D721Med (cell line): ENCODE results near the gene CLIP1.

Experiments
- DNase-seq: peaks from one replicate; pipeline ENCODE4 v3.0.0; 2011; ENCODE audit warnings: low spot score; ENCODE audit not compliant: insufficient read length
- FAIRE-seq: peaks from 2 replicates; lab custom pipeline; 2011; peaks lifted over from hg19 to GRCh38; lab: Jason Lieb, UNC
- CTCF ChIP-seq: IDR thresholded peaks from 2 replicates; pipeline ENCODE4 v1.5.1; 2012; ENCODE audit warnings: mild to moderate bottlenecking, control low read depth; ENCODE audit not compliant: insufficient read depth; ENCODE audit errors: missing control alignments

The CLIP1 gene

DNA sequence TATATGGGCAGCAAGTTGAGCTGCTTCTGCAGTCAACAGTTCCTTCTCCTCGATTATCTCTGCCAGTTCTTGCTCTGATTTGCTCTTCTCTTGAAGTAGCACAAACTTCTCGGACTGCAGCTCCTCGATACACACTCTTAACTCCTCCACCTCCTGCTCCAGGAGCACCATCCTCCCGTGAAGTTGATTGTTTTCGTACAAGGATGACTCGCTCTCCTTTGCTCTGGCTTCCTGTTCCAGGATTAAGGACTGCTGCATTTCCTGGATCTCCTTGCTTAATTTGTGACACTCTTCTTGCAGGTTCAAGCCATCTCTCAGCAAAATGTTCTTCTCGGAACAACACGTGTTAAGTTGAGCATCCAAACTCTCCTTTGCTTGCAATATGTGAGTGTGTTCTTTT lies 100.0 kb downstream of the CLIP1 start:
- no peak for FAIRE-seq
- TF ChIP-seq CTCF = no peak
- DNase-seq = no peak

DNA sequence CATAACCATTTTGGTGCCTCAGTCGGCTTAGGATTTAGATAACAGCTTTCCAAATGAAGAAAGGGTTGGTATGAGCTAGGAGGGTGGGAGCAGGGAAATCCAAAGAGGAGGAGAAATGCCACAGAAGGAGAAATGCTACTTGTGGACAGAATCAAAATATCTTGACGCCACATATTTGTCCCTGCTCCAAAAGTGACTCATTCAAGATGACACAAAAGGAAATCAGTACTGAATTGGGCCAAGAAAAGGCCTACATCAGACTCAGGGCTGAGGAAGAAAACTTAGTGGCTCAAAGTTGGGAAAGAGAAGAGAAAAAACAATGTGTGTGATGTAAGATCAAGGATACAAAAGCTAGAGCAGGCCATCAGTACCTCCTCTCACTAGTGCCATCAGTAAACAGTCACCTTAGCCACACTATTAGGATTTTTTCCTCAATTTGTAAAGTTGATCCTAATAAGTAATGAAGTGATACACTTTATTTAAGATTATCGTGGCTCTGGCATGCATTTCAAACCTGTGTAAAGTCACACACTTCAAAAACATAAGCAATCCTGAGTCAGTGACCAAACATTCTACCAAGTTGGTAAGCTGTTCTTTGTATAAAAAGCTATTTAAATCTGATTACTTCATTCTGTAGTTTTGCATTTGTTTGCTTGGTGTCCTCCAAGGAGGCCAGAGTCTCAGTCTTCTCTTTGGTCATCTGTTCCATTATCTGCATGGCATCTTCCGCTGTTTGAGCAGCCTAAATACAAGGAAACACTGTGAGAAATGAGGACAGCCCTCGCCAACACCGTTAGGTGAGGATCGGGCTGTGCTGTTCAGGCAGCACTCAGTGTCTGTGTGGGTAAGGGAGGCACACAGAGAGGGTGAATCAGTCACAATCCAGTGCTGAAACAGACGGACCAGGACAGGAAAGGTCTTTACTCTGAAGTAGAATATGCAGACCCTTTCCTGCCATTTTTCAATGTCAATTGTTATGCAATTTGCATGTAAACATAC lies 103.6 kb downstream of the CLIP1 start:
- no peak for TF ChIP-seq CTCF
- FAIRE-seq = no peak
- no peak for DNase-seq

DNA sequence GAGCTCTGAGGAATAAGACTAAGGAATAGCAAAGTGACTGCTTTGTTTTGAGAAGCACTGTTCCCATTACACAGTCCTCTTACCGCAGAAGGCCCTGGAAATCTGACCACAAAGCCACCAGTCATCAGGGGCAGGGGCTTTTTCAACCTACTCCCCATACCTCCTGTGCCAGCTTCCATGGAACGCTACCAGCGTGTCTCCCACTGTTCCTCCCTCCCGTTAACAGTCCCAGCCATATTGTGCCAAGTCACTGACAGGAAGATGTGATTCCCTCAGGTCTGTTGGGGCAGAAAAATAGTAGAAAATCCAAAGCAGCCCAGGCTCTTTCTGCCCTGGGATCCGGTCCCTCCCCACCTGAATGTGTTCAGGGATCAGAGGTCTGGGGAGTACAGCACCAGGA lies 109.5 kb downstream of the CLIP1 start:
- no peak for FAIRE-seq
- DNase-seq = no peak
- TF ChIP-seq CTCF = no peak

- DNase-seq = no peak
- no peak for TF ChIP-seq CTCF
- FAIRE-seq = no peak
Measured at GRCh38 chr12:122311696-122312095, 110.8 kb downstream of the CLIP1 start.

DNA sequence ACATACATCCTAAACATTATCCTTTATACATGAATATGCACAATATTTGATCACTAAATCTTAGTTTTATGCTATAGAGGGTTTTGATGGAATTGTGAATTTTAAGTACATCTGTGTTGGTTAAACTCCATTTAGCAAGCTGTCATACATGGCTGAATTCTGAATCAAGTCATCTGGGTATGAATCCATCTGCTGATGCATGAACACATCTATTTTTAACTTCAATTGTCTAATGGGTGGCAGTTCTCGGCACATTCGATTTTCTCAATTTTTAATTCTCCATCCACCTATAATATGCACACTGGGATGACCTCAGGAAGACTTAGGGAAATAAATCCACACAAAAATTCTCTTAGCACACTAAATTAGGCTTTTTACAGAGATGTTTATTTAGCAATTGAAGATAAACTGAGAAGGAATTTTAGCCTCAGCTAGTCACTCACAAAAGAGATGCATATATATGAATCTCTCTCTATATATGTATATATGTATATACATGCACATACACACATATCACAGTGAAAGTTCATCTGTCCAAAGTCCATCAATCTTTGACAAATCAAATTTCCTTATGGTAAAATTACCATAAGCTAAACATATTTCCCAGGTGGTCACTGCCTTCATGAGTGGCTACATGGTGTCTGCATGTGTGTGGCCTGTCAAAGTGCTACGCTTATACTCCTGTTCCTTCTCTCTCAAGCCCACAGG lies 111.7 kb downstream of the CLIP1 start:
- no peak for TF ChIP-seq CTCF
- no peak for DNase-seq
- no peak for FAIRE-seq

- TF ChIP-seq CTCF = no peak
- no peak for DNase-seq
- FAIRE-seq = no peak
Measured at GRCh38 chr12:122309564-122310121, 112.8 kb downstream of the CLIP1 start.
